Measurements from ENCODE around the gene OASL.
A peak's percentile ranks its signal among the peaks of the same experiment; 100 is the strongest.

Gene OASL

DNA sequence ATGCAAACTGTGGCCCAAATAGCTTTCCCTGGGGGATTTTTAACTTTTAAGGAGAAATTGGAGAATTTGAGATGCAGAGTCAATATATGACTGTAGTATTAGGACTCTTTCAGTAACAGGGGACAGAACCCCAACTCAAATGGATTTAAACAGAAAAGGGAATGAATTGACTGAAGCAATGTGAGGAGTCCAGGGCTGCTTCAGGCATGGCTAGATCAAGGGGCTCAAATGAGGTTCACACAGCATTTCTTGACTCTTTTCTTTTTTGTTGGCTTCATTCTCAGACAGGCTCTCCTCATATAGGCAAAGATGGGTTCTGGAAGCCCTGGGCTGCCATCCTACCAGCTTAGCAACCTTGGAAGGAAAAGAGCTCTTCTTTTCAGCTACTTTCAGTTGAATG, 47.1 kb downstream of the OASL start:
- DNase-seq (ENCODE audit: low spot score): no peak

DNA sequence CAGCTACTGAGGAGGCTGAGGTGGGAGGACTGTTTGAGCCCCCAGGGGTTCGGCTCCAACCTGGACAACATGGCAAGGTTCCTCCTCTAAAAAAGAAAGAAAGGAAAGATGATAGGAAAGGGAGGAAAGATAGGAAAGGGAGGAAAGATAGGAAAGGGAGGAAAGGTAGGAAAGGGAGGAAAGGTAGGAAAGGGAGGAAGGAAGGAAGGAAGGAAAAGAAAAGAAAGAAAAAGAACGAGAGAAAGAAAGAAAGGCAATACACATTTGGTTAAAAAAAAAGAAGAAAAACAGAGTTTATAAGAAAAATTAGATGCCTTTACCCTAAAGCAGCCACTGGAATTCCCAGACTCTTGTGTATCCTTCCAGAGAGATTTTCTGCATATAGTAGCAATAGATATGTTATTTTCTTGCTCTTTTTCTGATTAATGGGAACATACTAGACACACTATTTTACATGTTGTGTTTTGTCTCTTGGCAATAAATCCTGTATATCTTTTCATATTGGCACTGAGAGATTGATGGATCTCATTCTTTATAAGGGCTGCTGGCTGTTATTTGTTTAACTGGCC, 48.5 kb downstream of the OASL start:
- no peak for DNase-seq (ENCODE audit: low spot score)

DNA sequence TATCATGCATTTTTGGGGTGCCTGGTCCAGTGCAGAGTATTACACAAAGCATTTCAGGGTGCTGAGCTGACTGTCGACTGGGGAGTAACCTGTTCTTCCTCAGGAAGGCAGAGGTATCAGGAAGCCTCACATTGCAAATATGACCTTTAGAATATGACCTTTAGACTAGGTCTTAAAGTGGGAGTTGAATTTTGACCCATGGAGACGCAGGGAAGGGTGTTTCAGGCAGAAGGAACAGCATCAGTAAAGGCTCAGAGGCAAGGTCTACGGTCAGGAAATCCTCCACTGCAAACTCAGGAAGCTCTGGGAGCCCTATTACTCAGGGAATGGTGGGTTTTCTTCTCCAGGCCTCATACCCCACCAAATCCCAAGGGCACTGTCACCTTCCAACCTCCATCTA, 49.4 kb downstream of the OASL start:
- no peak for DNase-seq (ENCODE audit: low spot score)

DNA sequence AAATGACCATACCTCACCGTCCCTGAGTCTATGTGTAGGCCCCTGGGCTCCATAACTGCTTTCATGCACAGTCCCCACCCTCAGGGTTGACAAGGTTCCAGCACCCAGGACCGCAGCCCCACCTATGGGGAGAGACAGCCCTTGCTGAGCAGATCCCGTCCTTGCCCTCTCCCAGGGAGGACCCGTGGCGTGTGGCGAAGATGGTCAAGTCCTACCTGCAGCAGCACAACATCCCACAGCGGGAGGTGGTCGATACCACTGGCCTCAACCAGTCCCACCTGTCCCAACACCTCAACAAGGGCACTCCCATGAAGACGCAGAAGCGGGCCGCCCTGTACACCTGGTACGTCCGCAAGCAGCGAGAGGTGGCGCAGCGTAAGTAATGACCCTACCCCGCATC, 50.4 kb downstream of the OASL start:
- no peak for DNase-seq (ENCODE audit: low spot score)

DNA sequence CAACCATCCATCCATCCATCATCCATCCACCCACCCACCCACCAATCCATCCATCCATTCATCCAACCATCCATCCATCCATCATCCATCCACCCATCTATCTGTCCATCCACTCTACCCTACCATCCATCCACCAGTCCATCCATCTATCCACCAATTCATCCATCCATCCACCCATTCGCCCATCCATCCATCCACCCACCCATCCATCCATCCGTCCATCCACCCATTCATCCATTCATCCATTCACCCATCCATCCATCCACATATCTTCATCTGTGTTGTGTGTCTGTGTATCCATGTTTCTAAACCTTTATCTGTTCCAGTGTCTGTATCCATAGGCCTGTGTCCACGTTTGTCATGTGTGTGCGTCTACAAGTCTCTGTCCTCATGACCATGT, 50.8 kb downstream of the OASL start:
- no peak for DNase-seq (ENCODE audit: low spot score)

DNA sequence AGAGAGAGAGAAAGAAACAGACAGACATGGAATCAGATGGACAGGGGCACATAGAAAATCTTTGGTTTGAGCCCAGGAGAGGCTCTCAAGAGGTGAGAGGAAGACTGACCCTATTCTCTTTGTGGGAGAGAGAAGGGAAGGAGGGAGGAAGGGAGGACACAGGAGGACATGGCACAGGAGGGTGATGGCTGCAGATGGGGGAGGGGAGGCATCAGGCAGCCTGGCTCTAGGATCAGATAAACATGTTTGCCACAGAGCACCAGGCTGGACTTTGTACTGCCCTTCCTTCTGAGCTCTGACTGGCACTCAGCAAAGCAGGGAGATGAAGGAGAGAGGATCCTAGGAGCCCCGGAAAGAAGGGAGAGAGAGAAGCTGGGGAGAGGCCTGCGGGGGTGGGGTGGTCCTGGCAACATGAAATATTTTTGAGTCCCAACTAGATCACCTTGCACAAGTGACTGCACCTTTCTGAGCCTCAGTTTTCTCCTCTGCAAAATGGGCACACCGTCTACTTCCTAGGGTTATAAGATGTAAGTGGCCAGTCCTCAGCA, 54.6 kb downstream of the OASL start:
- DNase-seq (ENCODE audit: low spot score): no peak

DNA sequence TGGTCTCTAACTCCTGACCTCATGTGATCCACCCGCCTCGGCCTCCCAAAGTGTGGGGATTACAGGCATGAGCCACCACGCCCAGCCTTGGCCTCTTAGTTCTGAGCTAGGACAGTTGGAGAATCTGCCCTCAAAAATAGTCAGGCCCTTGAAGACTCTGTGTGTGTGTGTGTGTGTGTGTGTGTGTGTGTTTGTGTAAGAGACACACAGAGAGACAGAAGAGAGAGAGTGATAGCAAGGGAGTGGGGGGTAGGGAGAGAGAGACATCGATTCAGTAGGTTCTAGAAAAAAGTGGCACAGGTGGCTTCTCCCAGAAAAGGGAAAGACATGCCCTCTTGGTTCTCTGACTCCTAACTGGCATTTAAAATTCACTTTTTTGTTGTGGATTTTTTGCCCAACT, 55.3 kb downstream of the OASL start:
- DNase-seq (ENCODE audit: low spot score): no peak

DNA sequence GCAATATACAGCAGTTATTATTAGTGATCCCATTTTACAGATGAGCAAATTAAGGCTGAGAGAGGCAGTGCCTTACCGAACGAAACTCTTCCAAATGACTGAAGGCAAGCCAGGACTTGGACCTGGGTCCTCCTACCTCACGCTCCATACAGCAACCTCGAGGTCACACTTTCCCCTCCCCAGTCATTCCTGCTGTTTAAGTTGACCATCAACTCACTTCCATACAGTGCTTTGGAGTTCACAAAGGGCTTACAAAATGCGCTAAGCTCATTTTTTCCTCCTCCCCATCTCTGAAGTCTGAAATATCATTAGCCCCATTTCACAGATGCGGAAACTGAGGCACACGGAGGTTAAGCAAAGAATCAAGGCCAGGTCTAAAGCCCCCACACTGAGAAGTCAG, 56.4 kb downstream of the OASL start:
- no peak for DNase-seq (ENCODE audit: low spot score)

DNA sequence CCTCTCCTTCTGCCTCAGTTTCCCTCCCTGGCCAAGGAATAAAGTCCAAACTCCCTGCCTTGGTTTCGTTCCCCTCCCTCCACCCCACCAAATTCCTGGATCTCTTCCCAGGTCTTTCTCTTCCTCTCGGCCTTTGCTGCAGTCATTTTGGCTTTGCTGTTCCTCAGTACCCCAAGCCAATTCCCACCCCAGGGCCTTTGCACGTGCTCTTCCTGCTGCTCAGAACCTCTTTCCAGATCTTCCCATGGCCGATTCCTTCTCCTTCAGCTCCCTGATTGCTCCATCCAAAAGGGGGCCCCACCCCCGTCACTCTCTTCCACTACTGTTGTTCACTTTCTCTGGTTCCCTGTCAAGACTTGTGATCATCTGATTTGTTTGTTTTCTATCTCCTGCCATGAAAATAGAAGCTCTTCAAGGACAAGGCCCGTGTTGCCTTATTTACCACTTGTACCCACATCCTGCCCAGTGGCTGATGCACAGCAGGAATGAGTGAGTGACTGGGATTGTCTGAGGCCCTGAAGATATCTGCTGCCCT, 57.6 kb downstream of the OASL start:
- no peak for DNase-seq (ENCODE audit: low spot score)

DNA sequence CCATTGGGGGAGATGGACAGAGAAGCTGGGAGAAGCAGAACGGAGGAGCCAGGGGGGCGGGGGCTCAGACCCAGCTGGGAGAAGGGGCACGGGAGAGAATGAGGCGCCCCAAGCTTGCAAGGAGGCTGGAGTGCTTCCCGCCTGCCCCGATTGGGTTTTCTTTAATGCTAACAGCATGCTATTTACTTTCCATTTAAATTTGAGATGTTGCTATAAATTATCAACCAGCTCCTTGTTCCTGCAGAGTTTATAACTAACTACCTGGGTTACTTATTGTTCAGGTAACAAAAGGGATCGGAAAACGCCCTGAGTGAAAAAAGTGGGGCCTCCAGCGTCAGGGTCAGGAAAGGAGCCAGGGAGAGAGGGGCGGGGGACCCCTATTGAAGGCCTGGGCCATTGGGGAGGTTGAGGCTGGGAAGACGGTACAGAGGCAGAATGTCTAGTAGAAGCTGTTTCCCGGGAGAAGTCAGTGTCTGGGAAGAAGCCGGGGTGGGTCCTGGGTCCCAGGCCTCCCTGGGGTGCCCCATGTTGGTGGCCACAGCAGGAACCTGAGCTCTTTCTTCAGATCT, 58.2 kb downstream of the OASL start:
- no peak for DNase-seq (ENCODE audit: low spot score)

DNA sequence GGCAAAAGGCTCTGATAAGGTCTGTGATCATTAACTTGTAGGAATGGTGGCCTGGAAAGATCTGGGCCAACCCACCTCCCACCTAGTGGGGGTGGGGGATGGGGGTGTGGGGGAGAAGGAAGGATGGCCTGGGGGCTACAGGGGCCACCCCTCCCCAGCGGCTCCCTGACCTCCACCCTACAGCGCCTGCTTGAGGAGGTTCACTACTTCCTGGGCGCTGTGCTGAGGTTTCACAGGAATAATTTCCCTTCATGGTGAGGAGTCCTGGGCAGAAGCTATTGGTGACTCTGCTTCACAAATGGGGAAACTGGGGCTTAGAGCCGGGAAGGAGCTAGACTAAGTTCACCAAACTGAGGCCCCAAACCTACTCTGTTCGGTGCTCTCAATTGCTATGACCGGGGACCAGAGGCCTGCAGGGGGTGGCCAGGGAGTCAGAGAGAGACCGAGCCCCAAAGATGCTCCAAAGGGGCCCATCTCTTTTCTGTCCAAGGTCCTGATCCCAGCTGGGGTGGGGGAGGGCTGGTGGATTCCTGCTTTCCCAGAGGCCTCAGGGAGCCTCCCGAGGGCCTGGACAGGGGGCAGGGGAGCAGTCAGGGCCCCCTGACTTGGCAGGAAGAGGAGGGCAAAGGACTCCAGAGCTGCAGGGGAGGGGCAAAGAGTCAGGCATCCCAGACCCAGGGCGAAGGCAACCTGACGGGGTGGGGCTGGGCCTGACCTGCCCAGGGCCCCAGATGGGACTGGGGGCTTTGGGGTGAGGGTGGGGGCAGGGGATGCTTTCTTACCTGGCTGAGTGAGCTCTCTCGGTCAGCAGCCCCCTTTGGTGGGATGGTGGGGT, 59.0 kb downstream of the OASL start:
- DNase-seq (ENCODE audit: low spot score): no peak

DNA sequence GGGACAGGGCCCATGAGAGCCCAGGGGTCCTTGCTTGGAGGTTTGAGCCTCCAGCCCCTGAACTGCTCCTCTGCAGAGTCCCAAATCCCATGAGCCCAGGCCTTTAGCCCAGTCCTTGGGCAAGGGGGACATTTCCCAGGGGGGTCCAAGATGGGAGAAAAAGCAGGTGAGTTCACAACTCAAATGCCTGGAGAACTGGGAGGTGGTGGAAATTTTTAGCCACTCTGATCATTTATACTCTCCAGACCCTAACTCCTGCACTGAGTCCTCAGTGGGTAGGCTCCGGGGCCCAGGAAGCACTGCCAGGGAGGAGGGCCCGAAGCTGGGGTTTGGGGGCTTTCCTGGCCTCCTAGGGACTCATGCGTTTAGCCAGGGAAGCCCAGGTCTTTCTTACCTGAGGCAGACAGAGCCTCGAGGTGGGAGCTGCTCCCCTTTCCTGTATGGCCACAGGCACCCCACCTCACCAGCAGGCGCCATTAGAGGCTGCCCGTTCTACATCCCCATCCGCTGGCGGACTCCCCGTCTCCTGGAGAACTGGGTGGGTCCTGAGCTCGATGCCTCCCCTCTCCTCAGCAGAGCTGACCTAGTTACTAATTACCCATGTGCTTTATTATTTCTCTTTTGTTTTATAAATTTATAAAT, 59.7 kb downstream of the OASL start:
- DNase-seq (ENCODE audit: low spot score): no peak

DNA sequence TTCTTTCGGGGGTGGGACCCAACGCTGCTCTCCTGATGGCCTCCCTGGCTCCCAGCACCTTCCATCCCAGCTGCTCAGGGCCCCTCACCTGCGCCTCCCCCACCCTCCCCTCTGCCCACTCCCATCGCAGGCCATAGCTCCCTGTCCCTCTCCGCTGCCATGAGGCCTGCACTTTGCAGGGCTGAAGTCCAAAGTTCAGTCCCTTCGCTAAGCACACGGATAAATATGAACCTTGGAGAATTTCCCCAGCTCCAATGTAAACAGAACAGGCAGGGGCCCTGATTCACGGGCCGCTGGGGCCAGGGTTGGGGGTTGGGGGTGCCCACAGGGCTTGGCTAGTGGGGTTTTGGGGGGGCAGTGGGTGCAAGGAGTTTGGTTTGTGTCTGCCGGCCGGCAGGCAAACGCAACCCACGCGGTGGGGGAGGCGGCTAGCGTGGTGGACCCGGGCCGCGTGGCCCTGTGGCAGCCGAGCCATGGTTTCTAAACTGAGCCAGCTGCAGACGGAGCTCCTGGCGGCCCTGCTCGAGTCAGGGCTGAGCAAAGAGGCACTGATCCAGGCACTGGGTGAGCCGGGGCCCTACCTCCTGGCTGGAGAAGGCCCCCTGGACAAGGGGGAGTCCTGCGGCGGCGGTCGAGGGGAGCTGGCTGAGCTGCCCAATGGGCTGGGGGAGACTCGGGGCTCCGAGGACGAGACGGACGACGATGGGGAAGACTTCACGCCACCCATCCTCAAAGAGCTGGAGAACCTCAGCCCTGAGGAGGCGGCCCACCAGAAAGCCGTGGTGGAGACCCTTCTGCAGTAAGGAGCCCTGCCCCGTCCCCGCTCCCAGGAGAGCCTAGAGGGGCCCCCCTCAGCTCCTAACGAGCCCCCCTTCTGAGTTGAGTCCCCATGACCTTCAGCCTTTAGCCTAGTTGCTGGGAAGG, 60.5 kb downstream of the OASL start, which contains the start of gene HNF1A:
Gene HNF1A, plus strand, starts transcription at position 248 of the 924 bp plus-strand sequence. Its CDS starts 226 bp downstream, at position 474.
- no peak for DNase-seq (ENCODE audit: low spot score)

DNA sequence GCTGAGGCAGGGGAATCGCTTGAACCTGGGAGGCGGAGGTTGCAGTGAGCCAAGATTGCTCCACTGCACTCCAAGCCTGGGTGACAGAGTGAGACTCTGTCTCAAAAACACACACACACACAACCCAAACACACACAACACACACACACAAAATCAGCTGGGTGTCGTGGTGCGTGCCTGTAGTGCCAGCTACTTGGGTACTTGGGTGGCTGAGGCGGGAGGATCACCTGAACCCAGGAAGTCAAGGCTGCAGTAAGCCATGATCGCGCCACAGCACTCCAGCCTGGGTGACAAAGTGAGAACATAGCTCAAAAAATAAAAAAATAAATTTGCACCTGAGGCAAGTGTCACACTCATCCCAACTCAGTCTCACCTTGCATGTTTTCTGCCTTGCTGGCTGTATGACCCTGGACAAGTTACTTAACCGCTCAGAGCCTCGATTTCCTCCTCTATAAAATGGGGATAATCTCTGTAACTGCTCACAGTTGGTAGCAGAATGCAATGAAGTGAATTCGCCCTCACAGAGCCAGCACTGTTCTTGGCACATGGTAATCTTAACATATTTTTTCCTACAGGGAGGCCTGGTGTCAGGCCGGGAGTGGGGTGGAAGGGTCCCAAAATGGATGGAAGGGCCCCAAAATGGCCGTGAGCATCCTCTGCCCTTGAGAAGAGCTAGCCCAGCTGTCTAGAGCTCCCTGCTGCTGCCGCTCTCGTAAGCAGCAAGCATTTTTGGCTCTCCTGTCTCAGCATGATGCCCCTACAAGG, 61.3 kb downstream of the OASL start:
- no peak for DNase-seq (ENCODE audit: low spot score)

DNA sequence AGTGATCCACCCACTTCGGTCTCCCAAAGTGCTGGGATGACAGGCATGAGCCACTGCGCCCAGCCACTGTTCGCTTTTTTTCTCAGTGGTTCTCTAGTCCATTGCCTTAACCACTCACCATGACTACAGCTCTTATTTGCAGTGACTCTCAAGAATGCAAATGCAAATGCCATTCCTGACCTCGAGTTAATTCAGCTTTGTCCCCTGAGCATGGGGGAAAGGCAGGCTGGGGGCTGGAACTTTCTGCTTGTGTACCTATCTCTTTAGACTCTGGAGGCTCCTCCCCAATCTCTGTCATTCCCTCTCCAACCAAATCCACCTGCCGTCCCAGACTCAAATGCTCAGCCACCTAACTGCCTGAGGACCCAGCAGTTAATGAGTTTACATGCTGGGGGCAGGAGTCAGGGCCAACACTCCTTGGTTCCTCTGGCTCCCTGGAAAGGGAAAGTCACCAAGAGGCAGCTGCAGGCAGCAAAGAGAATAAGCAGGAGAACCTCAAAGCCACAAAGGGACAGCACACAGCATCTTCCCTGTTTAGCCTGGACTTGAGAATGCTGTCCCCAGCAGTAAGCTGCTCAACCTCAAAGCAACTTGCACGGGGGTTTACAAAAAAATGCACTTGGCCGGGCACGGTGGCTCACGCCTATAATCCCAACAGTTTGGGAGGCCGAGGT, 66.0 kb downstream of the OASL start:
- DNase-seq (ENCODE audit: low spot score): no peak

DNA sequence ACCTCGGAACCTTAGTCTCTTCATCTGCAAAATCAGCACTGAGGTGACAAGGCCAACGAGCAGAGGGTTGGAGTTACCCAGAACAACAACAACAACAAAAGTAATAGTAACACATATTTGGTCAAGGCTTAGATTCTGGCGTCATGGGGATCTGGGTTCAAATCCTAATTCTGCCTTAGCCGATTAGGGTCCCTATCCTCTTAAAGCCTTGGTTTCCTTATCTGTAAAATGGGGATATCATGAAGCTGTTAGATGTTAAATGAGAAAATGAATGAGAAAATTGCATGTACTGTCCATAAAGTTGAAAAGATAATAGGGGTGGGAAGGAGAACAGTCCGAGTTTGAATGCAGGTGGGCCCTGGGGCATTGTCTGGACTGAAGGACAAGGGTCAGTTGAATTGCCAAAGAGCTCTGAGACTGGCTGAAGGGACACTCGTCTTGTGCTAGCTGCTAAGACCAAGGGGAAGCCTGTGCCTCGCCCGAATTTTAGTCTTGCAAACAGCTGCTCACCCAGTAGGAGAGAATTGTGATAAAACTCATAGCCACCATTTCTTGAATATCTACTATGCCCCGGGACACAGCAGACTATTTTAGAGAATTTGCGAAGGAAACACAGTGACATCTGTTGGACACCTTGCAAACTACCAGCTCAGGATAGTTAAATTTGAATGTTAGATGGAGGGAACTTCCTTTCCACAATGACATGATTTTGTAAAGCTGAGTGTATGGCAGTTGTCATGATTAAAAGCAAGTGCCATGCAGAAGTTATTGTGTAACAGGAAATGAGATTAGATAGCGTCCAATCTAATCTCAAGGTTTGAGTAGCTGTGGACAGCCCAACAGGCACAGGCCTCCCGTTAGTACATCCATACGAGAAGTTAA, 67.5 kb downstream of the OASL start:
- peak; percentile 50 for DNase-seq (ENCODE audit: low spot score)

DNA sequence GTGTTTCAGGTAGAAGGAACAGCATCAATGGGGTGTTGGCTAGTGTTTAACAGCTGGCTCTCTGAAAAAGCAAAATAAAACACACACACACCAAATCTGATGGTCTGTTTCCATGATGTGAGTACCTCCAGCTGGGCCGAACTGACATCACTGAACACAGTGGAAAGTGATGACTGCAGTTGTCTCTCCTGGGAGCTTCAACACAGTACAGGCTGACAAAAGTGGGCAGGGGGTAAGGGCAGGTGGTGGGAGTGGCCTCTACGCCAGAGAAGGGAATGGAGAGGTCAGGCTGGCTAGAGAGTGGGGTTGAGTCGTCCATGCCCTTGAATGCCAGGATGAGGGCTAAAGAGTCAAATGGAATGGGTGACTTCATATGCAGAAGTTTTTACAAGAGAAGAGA, 68.7 kb downstream of the OASL start:
- no peak for DNase-seq (ENCODE audit: low spot score)
